SH-SY5Y (cell line): ENCODE measurements around the gene CLEC16A.

Experiments
- GATA2 ChIP-seq: IDR thresholded peaks from 2 replicates; pipeline ENCODE4 v1.6.1; 2011; ENCODE audit warnings: mild to moderate bottlenecking, low read depth, low read length
- GATA3 ChIP-seq: IDR thresholded peaks from 2 replicates; pipeline ENCODE4 v1.6.1; 2011; ENCODE audit warnings: low read depth, mild to moderate bottlenecking, low read length, moderate library complexity

DNA sequence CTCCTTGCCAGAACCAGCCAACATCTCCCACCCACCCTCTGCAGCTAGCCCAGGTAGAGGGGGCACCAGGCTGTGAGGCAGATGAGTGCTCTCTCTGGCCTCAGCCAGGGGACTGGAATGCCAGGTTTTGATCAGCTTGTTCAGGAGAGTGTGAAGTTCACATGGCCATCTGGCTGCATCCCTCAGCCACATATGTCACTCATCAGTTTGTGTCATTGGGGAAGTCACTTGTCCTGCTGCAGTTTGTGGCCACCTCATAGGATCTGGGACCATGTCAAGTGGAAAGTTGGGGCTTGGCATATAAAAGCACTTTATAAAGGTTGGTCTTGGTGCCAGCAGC lies 164.1 kb downstream of the CLEC16A start:
- TF ChIP-seq GATA3, result no peak
- no peak for TF ChIP-seq GATA2
